Lower leg skin (tissue), 4 donors: Measurements from ENCODE around the gene RAB11A. TPM values are rescaled to one million over a fixed set of nuclear protein-coding genes. Genes with fewer than 3 reads are reported as not detected.

Source experiments
- DNase-seq, 2 donors: peaks; one replicate each; pipeline ENCODE4 v3.0.0-alpha.2; 2019; ENCODE audit warnings: low spot score in 2 of 2
- H3K4me3 ChIP-seq: fragments of 200-600 bp; sonication (generic); 2 replicates; pipeline ENCODE4 v1.5.1; 2017; ENCODE audit warnings: mild to moderate bottlenecking, low read depth; ENCODE audit not compliant: poor library complexity, severe bottlenecking
- CTCF ChIP-seq, 3 donors: fragments of 450-650 bp; IDR thresholded peaks; one replicate each; pipeline ENCODE4 v1.5.1; 2016; ENCODE audit warnings: antibody characterized with exemption in 3 of 3, mild to moderate bottlenecking in 3 of 3, moderate library complexity in 2 of 3
- POLR2A ChIP-seq, 2 donors: fragments of 450-650 bp; IDR thresholded peaks; one replicate each; pipeline ENCODE4 v1.6.1; 2016 to 2017; ENCODE audit warnings: antibody characterized with exemption in 2 of 2, mild to moderate bottlenecking in 1 of 2, moderate library complexity in 1 of 2
- WGBS, 2 donors: methylation state at CpG; one replicate each; pipeline ENCODE4 v1.1.5; 2018; 5-methylcytosine and 5-hydroxymethylcytosine counted together
- intact Hi-C: fragments of 100-400 bp; cut with DNase I; formaldehyde crosslinking; loops from one replicate; pipeline ENCODE4 v1.15.0; 2023; ENCODE audit warnings: low total_unique reads
- total RNA-seq, 4 donors: library from RNA; depleted of rRNA; stranded (reverse); fragments of >200 nt; gene quantifications; one replicate each; pipeline ENCODE4 v1.1.0, GENCODE V29; 2016

The RAB11A gene
- total RNA-seq, 4 donors from 2014 or later, result 451 to 676 (median 466) TPM

GRCh38 chr15:65885668-65886218, 16.5 kb downstream of the RAB11A start:
- intact Hi-C loops, result no loop called here
- no peak overlapping the region for H3K4me3 ChIP-seq
- no peak for DNase-seq
- WGBS, 2 donors, result 73 to 77% methylated on average over 4 of the region's 4 CpGs
- TF ChIP-seq POLR2A (IDR thresholded peaks at IDR 0.05) (no peak), CTCF (IDR thresholded peaks at IDR 0.05) (no peak)

- TF ChIP-seq CTCF (IDR thresholded peaks at IDR 0.05) (no peak), POLR2A (IDR thresholded peaks at IDR 0.05) (no peak)
- DNase-seq, result no peak
- H3K4me3 ChIP-seq, result no peak overlapping the region
- intact Hi-C loops, result no loop called here
- 75 to 77% methylated on average over 3 of the region's 3 CpGs for WGBS, 2 donors
Observed at GRCh38 chr15:65887565-65887964, 18.3 kb downstream of the RAB11A start.

- TF ChIP-seq POLR2A (IDR thresholded peaks at IDR 0.05) (no peak), CTCF (IDR thresholded peaks at IDR 0.05) (no peak)
- intact Hi-C loops, result no loop called here
- H3K4me3 ChIP-seq, result no peak overlapping the region
- no peak for DNase-seq
- 73 to 77% methylated on average over 3 of the region's 3 CpGs for WGBS, 2 donors
Observed at GRCh38 chr15:65888981-65889380, 19.7 kb downstream of the RAB11A start.

- no peak overlapping the region for H3K4me3 ChIP-seq
- no peak for TF ChIP-seq POLR2A (IDR thresholded peaks at IDR 0.05)
- TF ChIP-seq CTCF (IDR thresholded peaks at IDR 0.05), result no peak
- intact Hi-C loops, result no loop called here
- 87 to 90% methylated on average over 5 of the region's 5 CpGs for WGBS, 2 donors
- DNase-seq, result no peak
Observed at GRCh38 chr15:65893060-65893459, 23.8 kb downstream of the RAB11A start.

GRCh38 chr15:65896236-65896635, 26.9 kb downstream of the RAB11A start:
- TF ChIP-seq CTCF (IDR thresholded peaks at IDR 0.05), result no peak
- TF ChIP-seq POLR2A (IDR thresholded peaks at IDR 0.05), result no peak
- no peak for DNase-seq
- intact Hi-C loops, result no loop called here
- WGBS, 2 donors, result 71 to 82% methylated on average over 2 of the region's 2 CpGs
- no peak overlapping the region for H3K4me3 ChIP-seq

- H3K4me3 ChIP-seq, result no peak overlapping the region
- DNase-seq, result no peak
- TF ChIP-seq CTCF (IDR thresholded peaks at IDR 0.05) (no peak), POLR2A (IDR thresholded peaks at IDR 0.05) (no peak)
- WGBS, 2 donors, result 91 to 94% methylated on average over 3 of the region's 3 CpGs
- intact Hi-C loops, result no loop called here
Observed at GRCh38 chr15:65900488-65900887, 31.2 kb downstream of the RAB11A start.
